Brain microvascular endothelial cell (primary cell): ENCODE results near the gene TMEM141.

Experiments used
- DNase-seq: peaks from one replicate; pipeline ENCODE4 v3.0.0-alpha.2; 2020
- H3K27ac ChIP-seq: fragments of 250-450 bp; sonication (Bioruptor Pico); 2 replicates; pipeline ENCODE4 v1.5.1; 2020; ENCODE audit warnings: mild to moderate bottlenecking, moderate library complexity
- H3K27me3 ChIP-seq: fragments of 250-450 bp; sonication (Bioruptor Pico); replicated peaks from 2 replicates; pipeline ENCODE4 v1.5.1; 2020; ENCODE audit warnings: mild to moderate bottlenecking
- H3K36me3 ChIP-seq: fragments of 250-450 bp; sonication (Bioruptor Pico); replicated peaks from 2 replicates; pipeline ENCODE4 v1.5.1; 2020; ENCODE audit warnings: mild to moderate bottlenecking
- H3K4me3 ChIP-seq: 2 replicates; pipeline ENCODE4 v1.5.1; 2011; ENCODE audit warnings: low read depth, mild to moderate bottlenecking, control low read depth, low read length, moderate library complexity
- in situ Hi-C: cut with HindIII; loops from 2 replicates; pipeline ENCODE4 v1.10.0; 2017; ENCODE audit warnings: low sequenced_read_pairs, low pct_ligation_motif_present
- TF ChIP-seq, protein P1 (sequence below): IDR thresholded peaks from 2 replicates; pipeline ENCODE4 v1.5.1; 2011; ENCODE audit warnings: low read depth, mild to moderate bottlenecking, moderate library complexity, low read length, control low read depth, inconsistent platforms; ENCODE audit errors: missing control alignments

TMEM141 gene

GRCh38 chr9:136748666-136749611, 42.2 kb upstream of the TMEM141 start:
- Histone ChIP-seq H3K36me3 (no peaks in the 10 kb centered on the region), H3K27me3 (no peaks in the 10 kb centered on the region), H3K4me3 (no peak overlapping the region), H3K27ac (no peak overlapping the region)
- DNase-seq: no peak
- in situ Hi-C loops: no loop called here
- TF ChIP-seq, protein P1, sequence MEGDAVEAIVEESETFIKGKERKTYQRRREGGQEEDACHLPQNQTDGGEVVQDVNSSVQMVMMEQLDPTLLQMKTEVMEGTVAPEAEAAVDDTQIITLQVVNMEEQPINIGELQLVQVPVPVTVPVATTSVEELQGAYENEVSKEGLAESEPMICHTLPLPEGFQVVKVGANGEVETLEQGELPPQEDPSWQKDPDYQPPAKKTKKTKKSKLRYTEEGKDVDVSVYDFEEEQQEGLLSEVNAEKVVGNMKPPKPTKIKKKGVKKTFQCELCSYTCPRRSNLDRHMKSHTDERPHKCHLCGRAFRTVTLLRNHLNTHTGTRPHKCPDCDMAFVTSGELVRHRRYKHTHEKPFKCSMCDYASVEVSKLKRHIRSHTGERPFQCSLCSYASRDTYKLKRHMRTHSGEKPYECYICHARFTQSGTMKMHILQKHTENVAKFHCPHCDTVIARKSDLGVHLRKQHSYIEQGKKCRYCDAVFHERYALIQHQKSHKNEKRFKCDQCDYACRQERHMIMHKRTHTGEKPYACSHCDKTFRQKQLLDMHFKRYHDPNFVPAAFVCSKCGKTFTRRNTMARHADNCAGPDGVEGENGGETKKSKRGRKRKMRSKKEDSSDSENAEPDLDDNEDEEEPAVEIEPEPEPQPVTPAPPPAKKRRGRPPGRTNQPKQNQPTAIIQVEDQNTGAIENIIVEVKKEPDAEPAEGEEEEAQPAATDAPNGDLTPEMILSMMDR: no peak

- Histone ChIP-seq H3K27me3 (no peaks in the 10 kb centered on the region), H3K27ac (no peak overlapping the region)
- in situ Hi-C loops: no loop called here
Observed at GRCh38 chr9:136750526-136750925, 40.6 kb upstream of the TMEM141 start.

DNA sequence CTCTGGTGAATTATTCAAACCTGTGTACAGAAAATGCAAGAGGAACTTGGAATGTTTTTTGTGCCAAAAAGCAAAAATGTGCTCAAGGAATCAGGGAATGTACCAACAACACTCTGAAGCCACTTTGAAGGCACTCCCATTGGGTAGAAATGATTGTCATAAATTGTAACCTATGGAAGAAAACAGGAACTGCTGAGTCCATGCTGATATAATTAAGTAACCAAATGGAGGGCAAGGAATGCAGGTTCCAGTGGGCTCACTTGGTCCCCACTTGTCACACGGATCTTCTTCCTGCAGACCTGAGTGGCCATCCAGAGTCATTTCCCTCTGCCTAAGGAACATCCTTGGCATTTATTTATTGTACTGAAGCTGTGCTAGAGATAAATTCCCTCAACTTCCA, 39.9 kb upstream of the TMEM141 start:
- no peak for DNase-seq
- in situ Hi-C loops: no loop called here
- Histone ChIP-seq H3K27ac (no peak overlapping the region), H3K36me3 (no peaks in the 10 kb centered on the region), H3K4me3 (no peak overlapping the region), H3K27me3 (no peaks in the 10 kb centered on the region)
- TF ChIP-seq, protein P1: no peak

More at GRCh38 chr9:136750526-136750925, 40.6 kb upstream of the TMEM141 start:
- Histone ChIP-seq H3K36me3 (no peaks in the 10 kb centered on the region), H3K4me3 (no peak overlapping the region)
- TF ChIP-seq, protein P1: no peak
- DNase-seq: no peak

DNA sequence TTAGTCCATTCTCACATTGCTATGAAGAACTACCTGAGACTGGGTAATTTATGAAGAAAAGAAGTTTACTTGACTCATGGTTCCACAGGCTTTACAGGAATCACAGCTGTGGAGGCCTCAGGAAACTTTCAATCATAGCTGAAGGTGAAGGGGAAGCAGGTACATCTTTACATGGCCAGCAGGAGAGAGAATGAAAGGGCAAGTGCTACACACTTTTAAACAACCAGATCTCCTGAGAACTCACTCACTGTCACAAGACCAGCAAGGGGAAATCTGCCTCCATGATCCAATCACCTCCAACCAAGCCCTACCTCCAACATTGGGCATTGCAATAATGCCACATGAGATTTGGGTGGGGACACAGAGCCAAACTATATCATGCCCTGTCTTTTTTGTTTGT, 39.3 kb upstream of the TMEM141 start:
- Histone ChIP-seq H3K27ac (no peak overlapping the region), H3K27me3 (no peaks in the 10 kb centered on the region), H3K4me3 (no peak overlapping the region), H3K36me3 (no peaks in the 10 kb centered on the region)
- in situ Hi-C loops: no loop called here
- TF ChIP-seq, protein P1: no peak
- DNase-seq: no peak

DNA sequence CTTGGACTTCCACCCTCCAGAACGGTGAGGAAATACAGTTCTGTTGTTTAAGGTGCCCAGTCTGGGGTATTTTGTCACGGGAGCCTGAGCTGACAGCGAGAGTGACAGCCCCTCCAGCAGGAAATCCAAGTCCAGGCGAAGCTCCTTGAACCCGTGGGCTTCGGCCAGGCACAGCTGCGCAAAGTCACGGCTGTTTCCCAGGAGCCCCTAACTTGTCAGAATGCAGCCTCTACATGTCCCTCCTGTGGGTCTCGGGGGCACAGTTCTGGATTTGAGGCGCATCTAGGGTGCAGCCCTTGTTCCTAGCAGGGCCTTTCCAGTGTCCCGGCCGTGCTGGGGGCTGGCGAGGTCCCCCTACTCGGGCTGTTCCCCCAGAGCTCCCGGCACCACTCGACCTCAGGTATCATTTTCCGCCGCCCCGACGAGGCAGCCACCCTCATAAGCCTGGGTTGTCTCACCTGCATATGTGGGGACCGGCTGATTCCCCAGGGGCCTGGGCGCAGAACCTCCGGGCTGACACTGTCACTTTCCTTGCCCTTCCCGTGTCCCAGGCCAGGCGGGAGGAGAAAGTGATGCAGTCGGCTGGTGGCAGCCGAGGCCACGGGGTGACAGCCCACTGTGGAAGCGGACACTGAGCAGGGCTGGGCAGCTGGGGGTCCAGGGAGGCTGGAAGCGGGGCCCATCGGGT, 37.6 kb upstream of the TMEM141 start:
- Histone ChIP-seq H3K27me3 (no peaks in the 10 kb centered on the region), H3K4me3 (no peak overlapping the region), H3K36me3 (no peaks in the 10 kb centered on the region), H3K27ac (no peak overlapping the region)
- TF ChIP-seq, protein P1: no peak
- no peak for DNase-seq
- in situ Hi-C loops: no loop called here
